DMS 273 (cell line): ENCODE results near the gene BST2.

ENCODE experiments used
- DNase-seq: peaks from one replicate; lab custom pipeline; 2025; ENCODE audit not compliant: unreplicated experiment; lab: John Stamatoyannopoulos, UW

Gene BST2, protein sequence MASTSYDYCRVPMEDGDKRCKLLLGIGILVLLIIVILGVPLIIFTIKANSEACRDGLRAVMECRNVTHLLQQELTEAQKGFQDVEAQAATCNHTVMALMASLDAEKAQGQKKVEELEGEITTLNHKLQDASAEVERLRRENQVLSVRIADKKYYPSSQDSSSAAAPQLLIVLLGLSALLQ

DNA sequence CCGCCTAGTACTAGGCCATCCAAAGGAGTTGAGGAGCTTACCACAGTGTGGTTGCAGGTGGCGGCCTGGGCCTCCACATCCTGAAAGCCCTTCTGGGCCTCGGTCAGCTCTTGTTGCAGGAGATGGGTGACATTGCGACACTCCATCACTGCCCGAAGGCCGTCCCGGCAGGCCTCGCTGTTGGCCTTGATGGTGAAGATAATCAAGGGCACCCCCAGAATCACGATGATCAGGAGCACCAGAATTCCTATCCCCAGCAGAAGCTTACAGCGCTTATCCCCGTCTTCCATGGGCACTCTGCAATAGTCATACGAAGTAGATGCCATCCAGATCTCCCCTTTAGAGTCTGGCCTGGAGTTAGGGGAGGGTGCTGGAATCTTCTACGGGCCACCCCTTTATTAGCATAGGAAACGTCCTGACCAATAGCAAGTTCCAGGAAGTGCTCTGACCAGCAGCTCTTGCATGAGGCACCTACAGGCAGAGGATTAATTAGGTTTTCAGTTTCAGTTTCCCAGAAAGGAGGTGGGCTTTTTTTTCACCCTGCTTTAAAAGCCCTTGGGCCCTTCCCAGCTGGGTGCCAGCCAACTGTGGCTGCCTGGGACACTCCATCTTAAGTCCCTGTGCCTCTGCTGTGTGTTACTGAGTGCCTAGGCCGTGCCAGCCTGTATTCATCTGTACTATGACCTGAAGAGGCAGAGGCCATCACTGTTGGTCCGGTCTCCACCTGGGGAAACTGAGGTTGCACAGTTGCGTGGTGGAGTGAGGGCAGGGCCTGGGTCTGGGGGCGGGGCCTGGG is at the start of gene BST2:
BST2 (minus strand) TSS at position 381 of the 796 bp plus-strand sequence; CDS start at position 326, 55 bp downstream.
- DNase-seq, result peak; percentile 49

- DNase-seq, result peak; percentile 53
Observed at GRCh38 chr19:17454576-17455071, 49.2 kb upstream of the BST2 start.

DNA sequence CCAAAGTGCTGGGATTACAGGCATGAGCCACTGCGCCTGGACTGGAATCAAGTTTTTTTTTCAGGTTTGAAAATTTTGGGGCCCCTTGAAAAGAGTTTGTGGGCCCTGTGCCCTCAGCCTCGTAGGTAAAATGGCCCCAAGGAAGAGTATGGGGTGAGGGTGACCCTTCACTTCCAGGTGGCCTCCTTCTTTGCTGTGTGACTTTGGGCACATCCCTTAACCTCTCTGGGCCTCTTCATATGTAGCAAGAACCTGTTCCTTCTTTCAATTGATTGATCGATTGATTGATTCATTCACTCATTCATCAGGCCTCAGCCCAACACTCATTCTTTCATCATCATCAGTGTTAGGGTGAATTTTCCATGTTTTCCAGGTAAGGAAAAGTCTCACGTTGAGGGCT is 46.4 kb upstream of the BST2 start:
- no peak for DNase-seq

GRCh38 chr19:17450264-17451075 is 45.0 kb upstream of the BST2 start:
- DNase-seq, result no peak

GRCh38 chr19:17448131-17448967 is 42.9 kb upstream of the BST2 start, which contains the start of gene TMEM221:
Gene TMEM221, minus strand, starts transcription at chr19:17448668. Its CDS starts 206 bp downstream, at chr19:17448462.
- DNase-seq, result peak; percentile 80

GRCh38 chr19:17447704-17448130 is 42.3 kb upstream of the BST2 start:
- no peak for DNase-seq

GRCh38 chr19:17445526-17446165 is 40.2 kb upstream of the BST2 start:
- DNase-seq, result no peak

DNA sequence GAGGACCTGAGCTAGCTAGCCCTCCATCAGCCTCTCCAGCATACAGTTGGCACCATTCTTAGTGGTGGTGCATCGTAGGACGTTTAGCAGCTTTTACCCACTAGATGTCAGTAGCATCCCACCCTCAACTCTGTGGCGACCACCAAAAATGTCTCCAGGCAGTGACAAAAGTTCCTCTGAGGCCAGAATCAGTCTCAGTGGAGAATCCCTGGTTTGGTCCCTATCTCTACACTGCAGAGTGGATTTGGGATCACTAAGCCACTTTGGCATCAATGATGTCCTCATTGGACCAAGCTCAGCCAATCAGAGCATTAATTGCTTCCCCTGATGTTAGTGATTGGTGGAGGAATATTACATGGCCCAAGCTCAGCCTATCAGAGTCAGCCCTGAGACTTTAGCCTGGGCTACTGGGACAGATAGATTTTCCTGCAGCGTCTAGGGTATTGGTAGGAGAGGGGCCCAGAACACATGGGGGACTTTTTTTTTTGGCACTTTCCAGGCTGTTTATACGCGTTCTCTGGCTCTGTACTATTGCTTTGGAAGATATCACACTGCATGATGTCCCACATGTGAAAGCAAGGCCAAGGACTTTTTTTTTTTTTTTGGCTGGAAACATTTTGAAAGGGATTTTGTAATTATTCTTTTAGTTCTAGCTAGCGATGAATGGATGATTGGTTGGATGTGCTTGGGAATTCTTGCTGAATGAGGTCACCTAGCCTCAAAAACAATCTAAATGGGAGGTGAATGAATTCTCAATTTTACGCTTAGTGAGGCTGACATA is 36.0 kb upstream of the BST2 start:
- DNase-seq, result peak; percentile 77

- DNase-seq, result no peak
Observed at GRCh38 chr19:17436874-17437267, 31.4 kb upstream of the BST2 start.

DNA sequence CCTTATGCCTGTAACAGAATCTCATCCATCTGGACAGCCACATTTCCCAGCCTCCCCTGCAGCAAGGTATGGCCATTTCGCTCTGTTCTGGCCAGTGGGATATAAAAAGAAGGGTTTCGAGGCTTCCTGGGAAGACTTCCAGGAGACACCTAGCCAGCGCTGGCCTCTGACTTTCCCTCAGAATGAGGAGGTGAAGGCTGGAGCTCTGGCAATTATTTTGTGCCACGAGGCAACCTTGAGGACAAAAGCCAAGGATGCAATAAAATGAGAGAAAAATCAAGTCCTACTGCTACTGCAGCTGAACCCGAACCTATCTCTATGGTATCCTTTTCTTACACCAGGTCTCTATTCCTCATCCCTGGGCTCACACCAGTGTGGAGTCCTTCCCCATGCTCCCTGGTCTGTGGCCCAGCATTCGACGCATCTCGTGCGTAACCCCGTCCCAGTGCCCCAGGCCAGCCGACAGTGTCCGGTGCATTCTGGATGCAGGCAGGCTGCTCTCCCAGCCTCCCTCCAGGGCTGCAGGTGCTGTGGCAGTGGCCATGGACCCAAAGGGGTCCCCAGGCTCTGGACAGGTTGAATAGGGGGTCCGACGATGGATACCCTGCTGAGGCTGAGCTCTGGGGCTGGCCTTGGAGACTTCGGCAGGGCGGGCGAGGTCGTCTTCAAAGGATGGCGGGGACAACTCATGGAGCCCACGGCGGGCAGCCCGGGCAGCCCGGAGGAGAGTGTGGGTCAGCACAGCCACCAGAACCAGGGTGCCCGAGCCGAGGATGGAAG is 30.9 kb upstream of the BST2 start:
- DNase-seq, result no peak

GRCh38 chr19:17435218-17435617 is 29.8 kb upstream of the BST2 start:
- DNase-seq, result no peak

GRCh38 chr19:17431417-17431816 is 26.0 kb upstream of the BST2 start:
- DNase-seq, result no peak

DNA sequence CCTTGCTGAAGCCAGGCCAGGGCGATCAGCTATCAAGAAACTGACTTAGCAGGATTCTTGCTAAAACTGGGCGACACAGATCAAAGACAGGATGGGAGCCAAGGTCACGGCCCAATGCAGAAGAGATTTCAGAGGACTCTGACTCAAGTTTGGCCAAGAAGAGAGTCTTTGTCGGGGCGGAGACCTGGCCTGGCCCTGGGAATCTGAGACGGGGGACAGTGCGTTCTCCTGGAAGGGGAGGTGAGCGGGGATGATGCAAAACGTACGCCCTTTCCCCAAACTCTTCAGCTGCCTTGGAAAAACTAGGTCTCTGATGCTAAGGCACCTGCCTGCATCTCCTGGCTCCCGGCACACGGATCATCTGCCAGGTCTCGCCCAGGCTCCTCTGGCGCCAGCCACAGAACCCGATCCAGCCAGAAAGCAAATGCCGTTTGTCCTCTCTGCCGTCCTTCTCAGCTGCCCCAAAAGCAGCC is 24.2 kb upstream of the BST2 start:
- DNase-seq, result no peak

GRCh38 chr19:17424743-17425365 is 19.4 kb upstream of the BST2 start:
- DNase-seq, result peak; percentile 82

- DNase-seq, result no peak
Observed at GRCh38 chr19:17423429-17424208, 18.2 kb upstream of the BST2 start.

GRCh38 chr19:17421942-17422341 is 16.5 kb upstream of the BST2 start:
- no peak for DNase-seq

DNA sequence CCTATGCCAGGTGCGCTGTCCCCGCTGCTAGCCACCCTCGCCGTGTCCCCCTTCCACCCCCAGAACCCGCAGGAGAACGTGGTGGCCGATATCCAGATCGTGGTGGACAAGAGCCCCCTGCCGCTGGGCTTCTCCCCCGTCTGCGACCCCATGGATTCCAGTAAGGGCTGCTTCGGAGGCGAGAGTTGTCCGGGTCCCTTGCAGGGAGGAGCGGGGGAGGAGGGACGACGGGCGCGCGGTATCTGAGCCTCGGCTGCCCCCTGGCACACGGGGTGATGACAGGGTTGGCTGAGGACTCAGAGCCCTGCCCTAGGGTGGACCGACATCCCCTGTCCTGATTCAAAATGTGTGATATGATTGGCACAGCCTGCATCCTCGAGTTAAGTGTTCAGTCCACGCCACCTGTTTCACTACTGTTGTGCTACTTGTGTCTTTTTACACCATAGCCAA is 15.1 kb upstream of the BST2 start:
- DNase-seq, result peak; percentile 65
